ENCODE data around the gene SLC25A33. TPM values are rescaled to one million over a fixed set of nuclear protein-coding genes. Genes with fewer than 3 reads are reported as not detected.
"Not testable (repeated sequence)": the region's sequence is repeated elsewhere in the genome, so short reads cannot be mapped to it uniquely, and the experiment has no call there.

Gene SLC25A33
- 1 to 10 TPM; 4.2 to 4.8 (median 4.5) TPM for polyA plus RNA-seq (ENCODE audit: insufficient read length in 3 of 3)

- DNase-seq (ENCODE audit: low read depth in 3 of 3, low spot score in 2 of 3): peak; percentile 95 to 96 (median 96)
These were observed at the start of gene SLC25A33 for GRCh38 chr1:9539165-9539828. TSS of gene SLC25A33 (plus strand) at chr1:9539465. CDS start at chr1:9539692, 227 bp downstream.

GRCh38 chr1:9490605-9491339 is 48.5 kb upstream of the SLC25A33 start:
- peak; percentile 66 to 69 (median 69) for DNase-seq (ENCODE audit: low read depth in 3 of 3, low spot score in 2 of 3)

GRCh38 chr1:9493326-9493725 is 45.9 kb upstream of the SLC25A33 start:
- no peak for DNase-seq (ENCODE audit: low read depth in 3 of 3, low spot score in 2 of 3)

GRCh38 chr1:9494936-9495758 is 44.1 kb upstream of the SLC25A33 start:
- no peak for DNase-seq (ENCODE audit: low read depth in 3 of 3, low spot score in 2 of 3)

- DNase-seq (ENCODE audit: low read depth in 3 of 3, low spot score in 2 of 3): no peak
These were observed 43.4 kb upstream of the SLC25A33 start for GRCh38 chr1:9495854-9496374.

- DNase-seq (ENCODE audit: low read depth in 3 of 3, low spot score in 2 of 3): peak in 1 of 3 donors; percentile 46
These were observed 38.2 kb upstream of the SLC25A33 start for GRCh38 chr1:9500756-9501754.

GRCh38 chr1:9503001-9503675 is 36.1 kb upstream of the SLC25A33 start:
- DNase-seq (ENCODE audit: low read depth in 3 of 3, low spot score in 2 of 3): no peak

- no peak for DNase-seq (ENCODE audit: low read depth in 3 of 3, low spot score in 2 of 3)
These were observed 34.1 kb upstream of the SLC25A33 start for GRCh38 chr1:9505143-9505542.

GRCh38 chr1:9506901-9507300 is 32.4 kb upstream of the SLC25A33 start:
- DNase-seq (ENCODE audit: low read depth in 3 of 3, low spot score in 2 of 3): no peak

- DNase-seq (ENCODE audit: low read depth in 3 of 3, low spot score in 2 of 3): no peak
These were observed 29.1 kb upstream of the SLC25A33 start for GRCh38 chr1:9510130-9510529.

- DNase-seq (ENCODE audit: low read depth in 3 of 3, low spot score in 2 of 3): not testable (repeated sequence)
These were observed 23.7 kb upstream of the SLC25A33 start for GRCh38 chr1:9515550-9515949.

- no peak for DNase-seq (ENCODE audit: low read depth in 3 of 3, low spot score in 2 of 3)
These were observed 20.7 kb upstream of the SLC25A33 start for GRCh38 chr1:9518454-9518998.

- DNase-seq (ENCODE audit: low read depth in 3 of 3, low spot score in 2 of 3): no peak
These were observed 18.9 kb upstream of the SLC25A33 start for GRCh38 chr1:9520411-9520810.

- no peak for DNase-seq (ENCODE audit: low read depth in 3 of 3, low spot score in 2 of 3)
These were observed 10.1 kb upstream of the SLC25A33 start for GRCh38 chr1:9529190-9529589.

- no peak for DNase-seq (ENCODE audit: low read depth in 3 of 3, low spot score in 2 of 3)
These were observed 8.9 kb upstream of the SLC25A33 start for GRCh38 chr1:9530320-9530719.

GRCh38 chr1:9534953-9535352 is 4.3 kb upstream of the SLC25A33 start:
- DNase-seq (ENCODE audit: low read depth in 3 of 3, low spot score in 2 of 3): no peak

GRCh38 chr1:9536301-9536700 is 3.0 kb upstream of the SLC25A33 start:
- DNase-seq (ENCODE audit: low read depth in 3 of 3, low spot score in 2 of 3): no peak

- no peak for DNase-seq (ENCODE audit: low read depth in 3 of 3, low spot score in 2 of 3)
These were observed 1.2 kb upstream of the SLC25A33 start for GRCh38 chr1:9537863-9538668.

Data from right renal cortex interstitium (tissue), 3 donors.